K562 (cell line): Measurements from ENCODE around the gene HYAL4. TPM values are rescaled to one million over a fixed set of nuclear protein-coding genes. Genes with fewer than 3 reads are reported as not detected.

Source experiments
- ATAC-seq: fragments of 200-7000 bp; cut with Tn5 transposase; 3 replicates; pipeline ENCODE4 v1.9.1; 2020; ENCODE audit warnings: moderate library complexity
- BruUV-seq: library from RNA; stranded (reverse); fragments of 400-500 nt; replicated peaks from 2 replicates; lab custom pipeline; 2021; lab: Mats Ljungman, UMichigan
- CTCF ChIA-PET: fragments of 300-600 bp; formaldehyde crosslinking; extraction: SDS; loops from one replicate; lab custom pipeline; 2021; ENCODE audit warnings: low intra/inter-chr PET ratio; lab: Yijun Ruan, JAX
- POLR2A ChIA-PET: fragments of 300-600, 350-650 bp; sonication (Branson Sonifier 250); formaldehyde crosslinking; extraction: SDS; loops from one replicate; lab custom pipeline; 2021; ENCODE audit warnings: antibody characterized with exemption, inconsistent platforms; lab: Yijun Ruan, JAX
- DNase-seq, 4 experiments: peaks; one replicate each; pipeline versions ENCODE4 v3.0.0 to v3.0.0-alpha.2; 2011 to 2018; ENCODE audit warnings: low spot score in 3 of 4, mixed read lengths in 3 of 4; ENCODE audit errors: extremely low read depth in 1 of 4
- FAIRE-seq: peaks from 2 replicates; lab custom pipeline; 2011; peaks lifted over from hg19 to GRCh38; lab: Jason Lieb, UNC
- H2AFZ ChIP-seq: 2 replicates; pipeline ENCODE4 v1.6.0; 2011; ENCODE audit warnings: low read depth, low read length, control low read depth, inconsistent platforms
- H3K27ac ChIP-seq: fragments of 200-600 bp; 3 replicates; pipeline ENCODE4 v1.8.0; 2011; ENCODE audit warnings: low read depth, mild to moderate bottlenecking, control low read depth, inconsistent platforms, low read length, moderate library complexity, mixed read lengths; ENCODE audit errors: extremely low read depth
- H3K27me3 ChIP-seq, 2 experiments: fragments of 300-600 bp in 1 of 2; 2 replicates in 1 of 2; 3 replicates in 1 of 2; pipeline versions ENCODE4 v1.6.0 to v1.8.0; 2011; ENCODE audit warnings: inconsistent platforms in 2 of 2, low read length in 2 of 2, mild to moderate bottlenecking in 1 of 2, mixed read lengths in 1 of 2, moderate library complexity in 1 of 2; ENCODE audit not compliant: control insufficient read depth in 2 of 2, insufficient read depth in 2 of 2
- H3K36me3 ChIP-seq: fragments of 300-600 bp; 3 replicates; pipeline ENCODE4 v1.8.0; 2011; ENCODE audit warnings: mild to moderate bottlenecking, low read length, inconsistent platforms; ENCODE audit not compliant: control insufficient read depth, insufficient read depth
- H3K4me1 ChIP-seq, 2 experiments: fragments of 200-600 bp in 1 of 2; replicated peaks in 1 of 2; 2 replicates in 1 of 2; 3 replicates in 1 of 2; pipeline versions ENCODE4 v1.5.1 to v1.8.0; 2011; ENCODE audit warnings: inconsistent platforms in 2 of 2, low read length in 2 of 2, mild to moderate bottlenecking in 1 of 2, mixed read lengths in 1 of 2, moderate library complexity in 1 of 2; ENCODE audit not compliant: control insufficient read depth in 2 of 2, insufficient read depth in 2 of 2
- H3K4me2 ChIP-seq: 2 replicates; pipeline ENCODE4 v1.6.1; 2011; ENCODE audit warnings: low read length, control low read depth, inconsistent platforms, mixed read lengths; ENCODE audit not compliant: insufficient read depth
- H3K4me3 ChIP-seq: fragments of 200-600 bp; sonication (generic), shearing (Covaris generic); 2 replicates; pipeline ENCODE4 v1.5.1; 2016; ENCODE audit warnings: control low read depth, inconsistent platforms
- H3K79me2 ChIP-seq: fragments of 200-600 bp; 3 replicates; pipeline ENCODE4 v1.8.0; 2011; ENCODE audit warnings: low read length, inconsistent platforms; ENCODE audit not compliant: control insufficient read depth, insufficient read depth
- H3K9ac ChIP-seq, 2 experiments: 2 replicates each; pipeline versions ENCODE4 v1.6.0 to v1.6.1; 2011; ENCODE audit warnings: low read depth in 2 of 2, low read length in 2 of 2, control low read depth in 1 of 2, inconsistent platforms in 1 of 2, mild to moderate bottlenecking in 1 of 2, mixed read lengths in 1 of 2; ENCODE audit not compliant: insufficient read depth in 1 of 2
- H3K9me1 ChIP-seq: one replicate; pipeline ENCODE4 v1.6.0; 2011; ENCODE audit warnings: inconsistent platforms, mild to moderate bottlenecking, low read length, moderate library complexity; ENCODE audit not compliant: control insufficient read depth, insufficient read depth
- H3K9me3 ChIP-seq: replicated peaks from 2 replicates; pipeline ENCODE4 v1.5.1; 2011; ENCODE audit warnings: low read depth, low read length, inconsistent platforms; ENCODE audit not compliant: control insufficient read depth, insufficient read depth
- H4K20me1 ChIP-seq: replicated peaks from 2 replicates; pipeline ENCODE4 v1.6.1; 2011; ENCODE audit warnings: low read length, inconsistent platforms, mixed read lengths; ENCODE audit not compliant: control insufficient read depth, insufficient read depth
- RBM25 ChIP-seq: fragments of 200-400 bp; formaldehyde crosslinking; IDR thresholded peaks from 2 replicates; pipeline ENCODE4 v1.6.1; 2018; ENCODE audit warnings: low read length, low read depth, moderate library complexity; ENCODE audit not compliant: severe bottlenecking
- SP2 ChIP-seq: IDR thresholded peaks from 2 replicates; pipeline ENCODE4 v1.6.1; 2011; ENCODE audit warnings: mild to moderate bottlenecking, low read depth, low read length, moderate library complexity; ENCODE audit not compliant: poor library complexity, severe bottlenecking; ENCODE audit errors: extremely low read depth
- ZNF146 ChIP-seq: IDR thresholded peaks from one replicate; pipeline ENCODE4 v1.6.1; 2018; ENCODE audit warnings: missing compliant biosample characterization; ENCODE audit not compliant: unreplicated experiment
- WGBS: fragments of 100-300 bp; shearing (Covaris generic); methylation state at CpG from one replicate; pipeline ENCODE4 v1.1.6; 2016; ENCODE audit warnings: low coverage, mixed read lengths; ENCODE audit not compliant: insufficient coverage; ENCODE audit errors: missing lambda C conversion rate; 5-methylcytosine and 5-hydroxymethylcytosine counted together
- in situ Hi-C: fragments of 300-500 bp; cut with MboI; formaldehyde crosslinking; loops from 4 replicates; pipeline ENCODE4 v1.15.0; 2018; ENCODE audit warnings: inconsistent platforms, mixed read lengths
- intact Hi-C: fragments of 100-400 bp; cut with micrococcal nuclease; formaldehyde crosslinking; loops from 2 replicates; pipeline ENCODE4 v1.14.2; 2022
- polyA plus RNA-seq, 8 experiments: library from polyadenylated mRNA; depleted of rRNA in 4 of 8; stranded (reverse) in 5 of 8; unstranded in 3 of 8; fragments of >200 nt; fragmentation: Nextera tagmentation in 2 of 8; fragmentation: Illumina TruSeq in 1 of 8; extraction: Ambion mirVana in 2 of 8; extraction: Trizol in 1 of 8; gene quantifications; 2 replicates each; pipeline versions ENCODE4 v1.2.1 to v1.2.3, GENCODE V29; 2011 to 2014; ENCODE audit warnings: inconsistent platforms in 1 of 8, missing spikeins in 1 of 8
- total RNA-seq, 7 experiments: library from RNA; depleted of rRNA in 6 of 7; stranded (reverse); fragments of >200 nt in 6 of 7; fragmentation: Illumina TruSeq in 2 of 7; extraction: Trizol in 2 of 7; gene quantifications; 2 replicates each; pipeline versions ENCODE4 v1.2.1 to v1.2.3, GENCODE V29; 2011 to 2021; ENCODE audit warnings: low replicate concordance in 1 of 7

Gene HYAL4
- total and polyA plus RNA-seq, 9 of the 15 experiments (the other 6 are each of a cell fraction or from before 2014, with no cell fraction given): not detected

GRCh38 chr7:123796568-123796967 lies 48.4 kb upstream of the HYAL4 start:
- Histone ChIP-seq H3K36me3 (no peaks in the 10 kb centered on the region), H2AFZ (no peak overlapping the region), H3K9ac (no peak overlapping the region), H4K20me1 (no peaks in the 10 kb centered on the region), H3K9me3 (no peaks in the 10 kb centered on the region), H3K27me3 (no peaks in the 10 kb centered on the region), H3K27ac (no peak overlapping the region), H3K79me2 (no peaks in the 10 kb centered on the region), H3K4me1 (peaks cover 0 to 13% of the 10 kb centered on the region in 2 experiments; a peak in 1 of 5 replicates), H3K4me3 (no peak overlapping the region), H3K9me1 (no peaks in the 10 kb centered on the region), H3K4me2 (no peak overlapping the region)
- TF ChIP-seq ZNF146 (CRISPR knock-in tag): peak; percentile 96
- no peak for TF ChIP-seq SP2
- peak; percentile 60 for TF ChIP-seq RBM25
- no peak for DNase-seq
- WGBS: 8% methylated on average over 1 of the region's 1 CpG
- BruUV-seq: no TSS peak
- no peak for ATAC-seq
- in situ Hi-C loops (no loop called here), intact Hi-C loops (loop anchor here (2.0 kb wide), 2 partner anchors 162 to 988 kb away; no protein-coding TSS in a partner anchor)
- ChIA-PET CTCF (no interaction called here), POLR2A (no interaction called here)
- no peak for FAIRE-seq
